Tibial artery (tissue), 4 donors: Measurements from ENCODE around the gene TTC7B.

Experiments
- DNase-seq, 2 donors: peaks; one replicate each; pipeline ENCODE4 v3.0.0-alpha.2; 2019
- H3K27ac ChIP-seq, 2 donors: fragments of 200-600 bp; sonication (generic) in 1 of 2; 1 replicate in 1 of 2; 2 replicates in 1 of 2; pipeline ENCODE4 v1.5.1; 2018 to 2019; ENCODE audit warnings: mild to moderate bottlenecking in 1 of 2
- H3K27me3 ChIP-seq, 2 donors: fragments of 200-600 bp; sonication (generic) in 1 of 2; one replicate each; pipeline versions ENCODE4 v1.5.1 to v1.6.0; 2016 to 2019
- H3K36me3 ChIP-seq, 3 donors: fragments of 200-600 bp; sonication (generic) in 2 of 3; one replicate each; pipeline ENCODE4 v1.5.1; 2016 to 2019; ENCODE audit warnings: mild to moderate bottlenecking in 2 of 3
- H3K4me1 ChIP-seq, 4 donors: fragments of 200-600 bp; sonication (generic) in 2 of 4; 1 replicate in 3 of 4; 2 replicates in 1 of 4; pipeline ENCODE4 v1.5.1; 2016 to 2019
- H3K4me3 ChIP-seq, 2 donors: fragments of 200-600 bp; sonication (generic) in 1 of 2; 1 replicate in 1 of 2; 2 replicates in 1 of 2; pipeline ENCODE4 v1.5.1; 2018 to 2019; ENCODE audit warnings: mild to moderate bottlenecking in 2 of 2
- H3K9me3 ChIP-seq, 3 donors: fragments of 200-600 bp; sonication (generic) in 1 of 3; one replicate each; pipeline ENCODE4 v1.5.1; 2016 to 2019
- CTCF ChIP-seq, 2 experiments: fragments of 200-600 bp in 1 of 2; fragments of 450-650 bp in 1 of 2; IDR thresholded peaks; one replicate each; pipeline ENCODE4 v1.5.1; 2017 to 2019; ENCODE audit warnings: antibody characterized with exemption in 2 of 2, mild to moderate bottlenecking in 1 of 2, moderate library complexity in 1 of 2
- intact Hi-C: fragments of 100-400 bp; cut with DNase I; formaldehyde crosslinking; loops from one replicate; pipeline ENCODE4 v1.15.0; 2023; ENCODE audit warnings: low total_unique reads

The TTC7B gene

GRCh38 chr14:90556666-90557450 lies 259.4 kb downstream of the TTC7B start:
- TF ChIP-seq CTCF (IDR thresholded peaks at IDR 0.05), result no peak
- DNase-seq, result no peak
- no peaks in the 10 kb centered on the region for H3K27me3 ChIP-seq
- no peaks in the 10 kb centered on the region for H3K9me3 ChIP-seq
- H3K4me1 ChIP-seq, result peaks cover 0 to 37% (median 29%) of the 10 kb centered on the region in 4 donors
- H3K36me3 ChIP-seq, result peaks cover 0 to 4% (median 0%) of the 10 kb centered on the region in 3 donors
- H3K4me3 ChIP-seq, result no peak overlapping the region
- no peak overlapping the region for H3K27ac ChIP-seq
- intact Hi-C loops, result no loop called here

- no peak for DNase-seq
- peaks cover 0 to 2% (median 0%) of the 10 kb centered on the region in 3 donors for H3K36me3 ChIP-seq
- H3K9me3 ChIP-seq, result no peaks in the 10 kb centered on the region
- H3K4me3 ChIP-seq, result no peak overlapping the region
- intact Hi-C loops, result no loop called here
- H3K4me1 ChIP-seq, result peaks cover 0 to 45% (median 37%) of the 10 kb centered on the region in 4 donors
- no peaks in the 10 kb centered on the region for H3K27me3 ChIP-seq
- no peak for TF ChIP-seq CTCF (IDR thresholded peaks at IDR 0.05)
- H3K27ac ChIP-seq, result peak overlapping the region in 1 of 2 donors; percentile 80
These were observed 260.2 kb downstream of the TTC7B start for GRCh38 chr14:90556012-90556477.

GRCh38 chr14:90555126-90556011 lies 260.9 kb downstream of the TTC7B start:
- no peak for DNase-seq
- TF ChIP-seq CTCF (IDR thresholded peaks at IDR 0.05), result no peak
- peak overlapping the region; percentile 61 to 80 for H3K27ac ChIP-seq
- H3K9me3 ChIP-seq, result no peaks in the 10 kb centered on the region
- intact Hi-C loops, result no loop called here
- H3K36me3 ChIP-seq, result no peaks in the 10 kb centered on the region
- no peaks in the 10 kb centered on the region for H3K27me3 ChIP-seq
- H3K4me3 ChIP-seq, result no peak overlapping the region
- peaks cover 0 to 50% (median 41%) of the 10 kb centered on the region in 4 donors for H3K4me1 ChIP-seq

- no peaks in the 10 kb centered on the region for H3K9me3 ChIP-seq
- peaks cover 0 to 50% (median 41%) of the 10 kb centered on the region in 4 donors for H3K4me1 ChIP-seq
- H3K27ac ChIP-seq, result peak overlapping the region; percentile 61 to 80
- H3K27me3 ChIP-seq, result no peaks in the 10 kb centered on the region
- peak in 1 of 2 experiments; percentile 6 for TF ChIP-seq CTCF (IDR thresholded peaks at IDR 0.05)
- peak; percentile 48 to 91 for DNase-seq
- intact Hi-C loops, result no loop called here
- peak overlapping the region; percentile 35 to 41 for H3K4me3 ChIP-seq
- no peaks in the 10 kb centered on the region for H3K36me3 ChIP-seq
These were observed 261.9 kb downstream of the TTC7B start for GRCh38 chr14:90554341-90554740.

GRCh38 chr14:90553921-90554336 lies 262.3 kb downstream of the TTC7B start:
- no peaks in the 10 kb centered on the region for H3K9me3 ChIP-seq
- peaks cover 0 to 50% (median 41%) of the 10 kb centered on the region in 4 donors for H3K4me1 ChIP-seq
- no peaks in the 10 kb centered on the region for H3K36me3 ChIP-seq
- H3K4me3 ChIP-seq, result peak overlapping the region; percentile 35 to 41
- intact Hi-C loops, result no loop called here
- TF ChIP-seq CTCF (IDR thresholded peaks at IDR 0.05), result no peak
- H3K27me3 ChIP-seq, result no peaks in the 10 kb centered on the region
- peak overlapping the region; percentile 61 to 80 for H3K27ac ChIP-seq
- no peak for DNase-seq
